ENCODE data around the gene ZNF683. TPM values are rescaled to one million over a fixed set of nuclear protein-coding genes. Genes with fewer than 3 reads are reported as not detected.

Gene ZNF683
- polyA plus RNA-seq, 2 donors, result 0.28 to 0.51 TPM

- Histone ChIP-seq H3K27me3 (ENCODE audit: control insufficient read depth in 1 of 2, insufficient read depth in 2 of 2, low read length in 2 of 2) (peaks cover 0 to 38% of the 10 kb centered on the region in 2 donors), H3K4me1 (ENCODE audit: control insufficient read depth in 2 of 2, insufficient read depth in 2 of 2, low read length in 1 of 2) (peaks cover 0 to 7% of the 10 kb centered on the region in 2 donors), H3K9me3 (ENCODE audit: control insufficient read depth in 2 of 2, insufficient read depth in 1 of 2, low read depth in 1 of 2, low read length in 1 of 2) (peaks cover 0 to 4% of the 10 kb centered on the region in 2 donors), H3K27ac (ENCODE audit: low read depth in 2 of 2, low read length in 1 of 2) (no peak overlapping the region), H3K4me3 (ENCODE audit: low read depth in 1 of 2, low read length in 2 of 2) (no peak overlapping the region), H3K36me3 (ENCODE audit: control insufficient read depth in 2 of 2, insufficient read depth in 2 of 2, low read length in 1 of 2) (no peaks in the 10 kb centered on the region)
- 1 to 5% methylated on average over 12 of the region's 12 CpGs for WGBS, 2 donors
These were observed 36.1 kb upstream of the ZNF683 start for GRCh38 chr1:26408604-26409003.

GRCh38 chr1:26405281-26405915, 32.8 kb upstream of the ZNF683 start:
- Histone ChIP-seq H3K9me3 (ENCODE audit: control insufficient read depth in 2 of 2, insufficient read depth in 1 of 2, low read depth in 1 of 2, low read length in 1 of 2) (no peaks in the 10 kb centered on the region), H3K27me3 (ENCODE audit: control insufficient read depth in 1 of 2, insufficient read depth in 2 of 2, low read length in 2 of 2) (peaks cover 0 to 12% of the 10 kb centered on the region in 2 donors), H3K27ac (ENCODE audit: low read depth in 2 of 2, low read length in 1 of 2) (no peak overlapping the region), H3K36me3 (ENCODE audit: control insufficient read depth in 2 of 2, insufficient read depth in 2 of 2, low read length in 1 of 2) (no peaks in the 10 kb centered on the region), H3K4me1 (ENCODE audit: control insufficient read depth in 2 of 2, insufficient read depth in 2 of 2, low read length in 1 of 2) (peaks cover 0 to 9% of the 10 kb centered on the region in 2 donors), H3K4me3 (ENCODE audit: low read depth in 1 of 2, low read length in 2 of 2) (no peak overlapping the region)
- 75 to 78% methylated on average over 7 of the region's 7 CpGs for WGBS, 2 donors

GRCh38 chr1:26404641-26405040, 32.1 kb upstream of the ZNF683 start:
- H3K9me3 ChIP-seq (ENCODE audit: control insufficient read depth in 2 of 2, insufficient read depth in 1 of 2, low read depth in 1 of 2, low read length in 1 of 2), result no peaks in the 10 kb centered on the region
- no peak overlapping the region for H3K4me3 ChIP-seq (ENCODE audit: low read depth in 1 of 2, low read length in 2 of 2)
- H3K27ac ChIP-seq (ENCODE audit: low read depth in 2 of 2, low read length in 1 of 2), result no peak overlapping the region
- 69 to 77% methylated on average over 2 of the region's 2 CpGs for WGBS, 2 donors
- H3K4me1 ChIP-seq (ENCODE audit: control insufficient read depth in 2 of 2, insufficient read depth in 2 of 2, low read length in 1 of 2), result peaks cover 0 to 8% of the 10 kb centered on the region in 2 donors
- peaks cover 0 to 5% of the 10 kb centered on the region in 2 donors for H3K27me3 ChIP-seq (ENCODE audit: control insufficient read depth in 1 of 2, insufficient read depth in 2 of 2, low read length in 2 of 2)
- no peaks in the 10 kb centered on the region for H3K36me3 ChIP-seq (ENCODE audit: control insufficient read depth in 2 of 2, insufficient read depth in 2 of 2, low read length in 1 of 2)

- no peaks in the 10 kb centered on the region for H3K27me3 ChIP-seq (ENCODE audit: control insufficient read depth in 1 of 2, insufficient read depth in 2 of 2, low read length in 2 of 2)
- no peak overlapping the region for H3K27ac ChIP-seq (ENCODE audit: low read depth in 2 of 2, low read length in 1 of 2)
- H3K9me3 ChIP-seq (ENCODE audit: control insufficient read depth in 2 of 2, insufficient read depth in 1 of 2, low read depth in 1 of 2, low read length in 1 of 2), result no peaks in the 10 kb centered on the region
- H3K4me1 ChIP-seq (ENCODE audit: control insufficient read depth in 2 of 2, insufficient read depth in 2 of 2, low read length in 1 of 2), result peaks cover 0 to 2% of the 10 kb centered on the region in 2 donors
- no peak overlapping the region for H3K4me3 ChIP-seq (ENCODE audit: low read depth in 1 of 2, low read length in 2 of 2)
- no peaks in the 10 kb centered on the region for H3K36me3 ChIP-seq (ENCODE audit: control insufficient read depth in 2 of 2, insufficient read depth in 2 of 2, low read length in 1 of 2)
- WGBS, 2 donors, result 30 to 36% methylated on average over 4 of the region's 4 CpGs
These were observed 31.1 kb upstream of the ZNF683 start for GRCh38 chr1:26403656-26404055.

GRCh38 chr1:26401891-26402290, 29.3 kb upstream of the ZNF683 start:
- H3K36me3 ChIP-seq (ENCODE audit: control insufficient read depth in 2 of 2, insufficient read depth in 2 of 2, low read length in 1 of 2), result no peaks in the 10 kb centered on the region
- H3K4me1 ChIP-seq (ENCODE audit: control insufficient read depth in 2 of 2, insufficient read depth in 2 of 2, low read length in 1 of 2), result peaks cover 0 to 2% of the 10 kb centered on the region in 2 donors
- no peaks in the 10 kb centered on the region for H3K27me3 ChIP-seq (ENCODE audit: control insufficient read depth in 1 of 2, insufficient read depth in 2 of 2, low read length in 2 of 2)
- no peaks in the 10 kb centered on the region for H3K9me3 ChIP-seq (ENCODE audit: control insufficient read depth in 2 of 2, insufficient read depth in 1 of 2, low read depth in 1 of 2, low read length in 1 of 2)
- WGBS, 2 donors, result 64 to 68% methylated on average over 3 of the region's 3 CpGs
- no peak overlapping the region for H3K27ac ChIP-seq (ENCODE audit: low read depth in 2 of 2, low read length in 1 of 2)
- no peak overlapping the region for H3K4me3 ChIP-seq (ENCODE audit: low read depth in 1 of 2, low read length in 2 of 2)

GRCh38 chr1:26399034-26399433, 26.5 kb upstream of the ZNF683 start:
- Histone ChIP-seq H3K27me3 (ENCODE audit: control insufficient read depth in 1 of 2, insufficient read depth in 2 of 2, low read length in 2 of 2) (no peaks in the 10 kb centered on the region), H3K4me3 (ENCODE audit: low read depth in 1 of 2, low read length in 2 of 2) (no peak overlapping the region), H3K36me3 (ENCODE audit: control insufficient read depth in 2 of 2, insufficient read depth in 2 of 2, low read length in 1 of 2) (no peaks in the 10 kb centered on the region), H3K27ac (ENCODE audit: low read depth in 2 of 2, low read length in 1 of 2) (no peak overlapping the region), H3K9me3 (ENCODE audit: control insufficient read depth in 2 of 2, insufficient read depth in 1 of 2, low read depth in 1 of 2, low read length in 1 of 2) (no peaks in the 10 kb centered on the region), H3K4me1 (ENCODE audit: control insufficient read depth in 2 of 2, insufficient read depth in 2 of 2, low read length in 1 of 2) (peaks cover 0 to 2% of the 10 kb centered on the region in 2 donors)
- 74 to 77% methylated on average over 3 of the region's 3 CpGs for WGBS, 2 donors

GRCh38 chr1:26395754-26396153, 23.2 kb upstream of the ZNF683 start:
- Histone ChIP-seq H3K27me3 (ENCODE audit: control insufficient read depth in 1 of 2, insufficient read depth in 2 of 2, low read length in 2 of 2) (no peaks in the 10 kb centered on the region), H3K27ac (ENCODE audit: low read depth in 2 of 2, low read length in 1 of 2) (no peak overlapping the region), H3K36me3 (ENCODE audit: control insufficient read depth in 2 of 2, insufficient read depth in 2 of 2, low read length in 1 of 2) (no peaks in the 10 kb centered on the region), H3K9me3 (ENCODE audit: control insufficient read depth in 2 of 2, insufficient read depth in 1 of 2, low read depth in 1 of 2, low read length in 1 of 2) (no peaks in the 10 kb centered on the region), H3K4me3 (ENCODE audit: low read depth in 1 of 2, low read length in 2 of 2) (no peak overlapping the region), H3K4me1 (ENCODE audit: control insufficient read depth in 2 of 2, insufficient read depth in 2 of 2, low read length in 1 of 2) (no peaks in the 10 kb centered on the region)
- 83 to 87% methylated on average over 8 of the region's 8 CpGs for WGBS, 2 donors

- Histone ChIP-seq H3K4me3 (ENCODE audit: low read depth in 1 of 2, low read length in 2 of 2) (no peak overlapping the region), H3K4me1 (ENCODE audit: control insufficient read depth in 2 of 2, insufficient read depth in 2 of 2, low read length in 1 of 2) (no peaks in the 10 kb centered on the region), H3K27me3 (ENCODE audit: control insufficient read depth in 1 of 2, insufficient read depth in 2 of 2, low read length in 2 of 2) (no peaks in the 10 kb centered on the region), H3K27ac (ENCODE audit: low read depth in 2 of 2, low read length in 1 of 2) (no peak overlapping the region), H3K9me3 (ENCODE audit: control insufficient read depth in 2 of 2, insufficient read depth in 1 of 2, low read depth in 1 of 2, low read length in 1 of 2) (peaks cover 0 to 3% of the 10 kb centered on the region in 2 donors), H3K36me3 (ENCODE audit: control insufficient read depth in 2 of 2, insufficient read depth in 2 of 2, low read length in 1 of 2) (no peaks in the 10 kb centered on the region)
- WGBS, 2 donors, result 8% methylated on average over 3 of the region's 3 CpGs
These were observed 18.9 kb upstream of the ZNF683 start for GRCh38 chr1:26391450-26391849.

- no peaks in the 10 kb centered on the region for H3K36me3 ChIP-seq (ENCODE audit: control insufficient read depth in 2 of 2, insufficient read depth in 2 of 2, low read length in 1 of 2)
- no peak overlapping the region for H3K27ac ChIP-seq (ENCODE audit: low read depth in 2 of 2, low read length in 1 of 2)
- H3K27me3 ChIP-seq (ENCODE audit: control insufficient read depth in 1 of 2, insufficient read depth in 2 of 2, low read length in 2 of 2), result no peaks in the 10 kb centered on the region
- no peak overlapping the region for H3K4me3 ChIP-seq (ENCODE audit: low read depth in 1 of 2, low read length in 2 of 2)
- H3K9me3 ChIP-seq (ENCODE audit: control insufficient read depth in 2 of 2, insufficient read depth in 1 of 2, low read depth in 1 of 2, low read length in 1 of 2), result peaks cover 0 to 3% of the 10 kb centered on the region in 2 donors
- H3K4me1 ChIP-seq (ENCODE audit: control insufficient read depth in 2 of 2, insufficient read depth in 2 of 2, low read length in 1 of 2), result no peaks in the 10 kb centered on the region
- 74 to 79% methylated on average over 4 of the region's 4 CpGs for WGBS, 2 donors
These were observed 17.2 kb upstream of the ZNF683 start for GRCh38 chr1:26389604-26390247.

Measured in esophagus (tissue), 2 donors.